Measurements from ENCODE around the gene PRPF38B.
"Not testable (repeated sequence)": the region's sequence is repeated elsewhere in the genome, so short reads cannot be mapped to it uniquely, and the experiment has no call there.

PRPF38B gene, protein sequence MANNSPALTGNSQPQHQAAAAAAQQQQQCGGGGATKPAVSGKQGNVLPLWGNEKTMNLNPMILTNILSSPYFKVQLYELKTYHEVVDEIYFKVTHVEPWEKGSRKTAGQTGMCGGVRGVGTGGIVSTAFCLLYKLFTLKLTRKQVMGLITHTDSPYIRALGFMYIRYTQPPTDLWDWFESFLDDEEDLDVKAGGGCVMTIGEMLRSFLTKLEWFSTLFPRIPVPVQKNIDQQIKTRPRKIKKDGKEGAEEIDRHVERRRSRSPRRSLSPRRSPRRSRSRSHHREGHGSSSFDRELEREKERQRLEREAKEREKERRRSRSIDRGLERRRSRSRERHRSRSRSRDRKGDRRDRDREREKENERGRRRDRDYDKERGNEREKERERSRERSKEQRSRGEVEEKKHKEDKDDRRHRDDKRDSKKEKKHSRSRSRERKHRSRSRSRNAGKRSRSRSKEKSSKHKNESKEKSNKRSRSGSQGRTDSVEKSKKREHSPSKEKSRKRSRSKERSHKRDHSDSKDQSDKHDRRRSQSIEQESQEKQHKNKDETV

GRCh38 chr1:108691942-108692723 lies at the start of gene PRPF38B:
PRPF38B (plus strand) TSS chr1:108692310; CDS start chr1:108692592, 282 bp downstream.
- DNase-seq (ENCODE audit: low read depth): peak; percentile 57

GRCh38 chr1:108643492-108644335 lies 48.4 kb upstream of the PRPF38B start:
- DNase-seq (ENCODE audit: low read depth): no peak

- DNase-seq (ENCODE audit: low read depth): no peak
Observed at GRCh38 chr1:108644984-108645383, 47.1 kb upstream of the PRPF38B start.

DNA sequence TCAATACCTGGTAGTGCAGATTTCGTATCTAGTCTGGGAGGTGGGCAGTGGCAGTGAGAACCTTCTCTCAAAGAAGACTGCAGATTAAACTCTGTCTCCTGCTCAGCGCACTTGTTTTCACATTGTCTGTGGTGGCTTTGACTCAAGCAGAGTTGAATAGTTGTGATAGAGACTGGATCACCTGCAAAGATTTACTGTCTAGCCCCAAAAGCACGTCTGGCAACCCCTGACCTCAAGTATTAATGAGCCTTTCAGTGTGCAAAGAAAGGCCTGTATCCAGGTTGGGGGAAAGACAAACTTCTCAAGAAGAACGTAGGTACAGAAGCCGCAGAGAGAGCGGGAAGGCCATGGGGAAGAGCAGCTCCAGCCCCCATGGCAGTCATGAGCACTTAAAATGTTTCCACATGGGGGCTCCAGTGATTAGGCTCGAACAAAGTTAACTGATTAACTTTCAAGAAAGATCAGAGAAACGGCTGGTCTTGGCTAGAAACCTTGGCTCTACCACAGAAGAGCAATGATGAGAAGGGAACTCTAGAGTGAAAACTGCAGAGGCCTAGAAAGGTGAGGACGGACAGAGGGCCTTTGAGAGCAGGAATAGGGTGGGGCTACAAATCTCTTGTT lies 46.4 kb upstream of the PRPF38B start:
- no peak for DNase-seq (ENCODE audit: low read depth)

GRCh38 chr1:108646265-108646647 lies 45.9 kb upstream of the PRPF38B start:
- DNase-seq (ENCODE audit: low read depth): no peak

GRCh38 chr1:108646648-108647269 lies 45.4 kb upstream of the PRPF38B start:
- DNase-seq (ENCODE audit: low read depth): peak; percentile 46

DNA sequence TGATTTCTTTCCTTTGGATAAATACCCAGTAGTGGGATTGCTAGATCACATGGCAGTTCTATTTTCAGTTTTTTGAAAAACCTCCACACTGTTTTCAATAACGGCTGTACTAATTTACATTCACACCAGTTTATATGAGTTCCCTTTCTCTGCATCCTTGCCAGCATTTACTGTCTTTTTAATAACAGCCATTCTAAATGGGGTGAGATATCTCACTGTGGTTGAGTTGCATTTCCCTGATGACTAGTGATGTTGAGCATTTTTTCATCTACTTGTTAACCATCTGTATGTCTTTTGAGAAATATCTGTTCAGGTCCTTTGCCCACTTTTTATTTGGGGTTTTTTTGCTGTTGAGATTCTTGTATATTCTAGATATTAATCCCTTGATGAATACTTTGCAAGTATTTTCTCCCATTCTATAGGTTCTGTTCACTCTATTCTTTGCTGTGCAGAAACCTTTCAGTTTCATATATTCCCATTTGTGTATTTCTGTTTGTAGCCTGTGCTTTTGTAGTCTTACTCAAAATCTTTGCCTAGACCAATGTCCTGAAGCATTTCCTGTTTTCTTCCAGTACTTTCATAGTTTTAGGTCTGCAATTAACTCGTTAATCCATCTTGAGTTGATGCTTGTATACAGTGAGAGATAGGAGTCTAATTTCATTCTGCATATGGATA lies 38.5 kb upstream of the PRPF38B start:
- DNase-seq (ENCODE audit: low read depth): no peak

DNA sequence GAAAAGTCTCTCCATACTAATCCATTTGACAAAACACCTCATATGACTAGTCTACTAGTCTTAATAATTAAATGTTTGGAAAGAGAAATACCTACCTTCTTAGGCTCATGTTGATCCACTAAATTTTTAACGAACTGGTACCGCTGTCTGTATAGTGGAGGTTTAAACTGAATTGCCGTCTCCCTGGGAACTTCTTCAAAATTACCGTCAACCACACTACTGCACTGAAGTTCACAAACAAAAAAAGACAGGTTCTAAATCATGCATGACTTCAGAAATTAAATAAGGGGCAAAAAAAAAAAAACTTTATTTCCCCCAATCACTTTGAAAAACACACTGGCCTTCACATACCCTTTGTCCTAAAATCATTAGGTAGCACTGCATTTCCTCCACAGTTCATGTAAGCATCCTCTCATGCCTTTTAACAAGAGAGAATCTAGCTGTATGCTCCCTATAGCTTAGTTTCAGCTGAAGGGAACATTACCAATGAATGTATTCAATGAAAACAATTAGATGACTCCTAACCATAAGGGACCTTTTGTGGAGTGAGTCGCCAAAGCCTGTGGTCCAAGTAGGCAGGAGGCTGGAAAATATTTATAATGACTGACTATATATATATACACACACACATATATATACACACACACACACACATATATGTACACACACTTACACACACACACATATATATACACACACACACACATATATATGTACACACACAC lies 34.6 kb upstream of the PRPF38B start:
- no peak for DNase-seq (ENCODE audit: low read depth)

DNA sequence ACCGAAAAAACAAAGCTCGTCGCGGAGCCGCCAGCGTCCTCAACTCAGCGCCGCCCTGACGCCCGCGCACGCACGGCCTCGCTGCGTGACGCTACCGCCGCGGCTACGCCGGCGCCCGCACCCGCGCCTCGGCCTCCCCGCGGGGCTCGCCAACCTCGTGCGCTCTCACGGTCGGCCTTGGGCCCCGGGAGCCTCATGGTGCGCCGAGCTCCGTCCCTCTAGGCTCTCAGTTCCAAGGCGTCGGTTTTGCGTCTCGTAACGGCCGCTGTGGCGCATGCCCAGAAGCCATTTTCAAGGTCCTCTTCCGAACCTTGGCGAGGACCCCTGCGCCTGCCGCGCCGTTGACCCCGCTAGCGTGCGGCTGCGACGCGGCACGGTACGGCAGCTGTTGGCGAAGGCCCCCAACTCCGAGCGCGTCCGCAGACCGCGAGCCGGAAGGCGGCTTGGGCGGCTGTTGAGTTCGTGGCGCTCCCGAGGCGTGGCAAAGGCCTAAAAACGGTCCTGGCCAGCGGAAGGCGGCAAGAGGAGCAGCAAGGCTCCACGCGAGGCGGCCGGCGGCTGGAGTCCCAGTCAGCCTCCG lies 31.0 kb upstream of the PRPF38B start, which contains the start of gene HENMT1:
HENMT1 (minus strand) TSS at position 64 of the 580 bp plus-strand sequence. CDS start 1,209 bp downstream, outside the sequence.
- no peak for DNase-seq (ENCODE audit: low read depth)

GRCh38 chr1:108663074-108663473 lies 29.0 kb upstream of the PRPF38B start:
- no peak for DNase-seq (ENCODE audit: low read depth)

DNA sequence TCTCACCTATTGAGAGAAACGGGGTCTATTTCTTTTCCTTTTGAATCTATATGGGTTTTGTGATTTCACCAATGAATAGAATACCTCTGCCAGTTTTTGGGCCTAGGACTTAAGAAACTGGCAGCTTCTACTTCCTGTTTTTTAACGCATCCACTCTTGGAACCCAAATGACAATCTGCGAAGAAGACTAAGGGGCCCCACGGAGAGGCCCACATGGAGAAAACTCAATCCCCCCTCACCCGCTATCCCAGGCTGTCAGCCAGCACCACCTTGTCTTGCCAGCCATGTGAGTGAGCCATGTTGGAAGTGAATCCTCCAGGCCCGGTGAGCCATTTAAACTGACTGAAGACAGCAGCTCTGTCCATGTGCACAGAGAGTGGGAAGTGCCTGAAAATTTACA lies 27.6 kb upstream of the PRPF38B start:
- no peak for DNase-seq (ENCODE audit: low read depth)

DNA sequence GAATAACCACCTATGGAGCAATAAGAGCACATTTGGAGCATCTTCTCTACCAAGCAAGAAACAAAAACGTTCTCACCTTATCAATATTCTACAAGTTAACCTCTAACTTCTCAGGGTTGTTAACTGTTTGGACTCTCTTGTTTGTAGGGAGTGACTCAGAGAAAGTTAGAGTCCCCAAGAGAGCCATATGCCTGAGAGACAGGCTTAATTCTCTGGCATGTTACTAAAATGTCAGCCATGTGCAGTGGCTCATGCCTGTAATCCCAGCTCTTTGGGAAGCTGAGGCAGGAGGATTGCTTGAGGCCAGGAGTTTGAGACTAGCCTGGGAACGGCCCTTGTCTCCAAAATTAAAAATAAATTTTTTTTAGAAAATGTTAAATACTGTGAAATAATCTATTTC lies 27.0 kb upstream of the PRPF38B start:
- no peak for DNase-seq (ENCODE audit: low read depth)

DNA sequence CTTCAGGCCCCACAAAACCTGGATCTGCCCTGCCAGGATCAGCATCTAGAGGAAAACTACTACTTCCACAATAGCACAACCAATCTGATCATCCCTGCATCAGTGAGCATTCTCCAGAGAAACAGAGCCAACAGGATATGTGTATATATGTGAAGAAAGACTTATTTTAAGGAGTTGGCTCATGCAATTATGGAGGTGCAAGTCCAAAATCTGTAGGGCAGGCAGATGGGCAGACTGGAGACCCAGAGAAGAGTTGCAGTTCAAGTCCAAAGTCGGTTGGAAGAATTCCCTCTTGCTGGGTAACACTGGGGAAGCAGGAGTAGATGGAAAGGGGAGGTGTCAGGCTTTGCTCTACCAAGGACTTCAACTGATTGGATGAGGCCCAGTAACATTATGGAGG lies 26.3 kb upstream of the PRPF38B start:
- DNase-seq (ENCODE audit: low read depth): no peak

- DNase-seq (ENCODE audit: low read depth): not testable (repeated sequence)
Observed at GRCh38 chr1:108667422-108667821, 24.7 kb upstream of the PRPF38B start.

GRCh38 chr1:108668777-108669176 lies 23.3 kb upstream of the PRPF38B start:
- DNase-seq (ENCODE audit: low read depth): no peak

DNA sequence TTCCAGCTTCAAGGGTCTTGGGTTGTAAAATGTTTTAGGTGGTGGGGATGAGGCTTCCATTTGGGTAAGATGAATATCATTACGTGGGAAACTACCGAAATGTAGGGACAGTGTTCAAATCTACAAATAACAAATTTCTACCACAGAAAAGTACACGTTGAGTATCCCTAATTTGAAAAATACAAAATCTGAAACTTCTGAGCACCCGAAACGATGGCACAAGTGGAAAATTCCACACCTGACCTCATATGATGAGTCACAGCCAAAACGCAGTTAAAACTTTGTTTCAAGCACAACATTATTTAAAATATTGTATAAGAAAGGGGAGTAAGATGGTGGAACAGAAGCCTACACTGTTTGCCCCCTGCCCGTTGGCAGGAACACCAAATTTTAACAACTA lies 22.4 kb upstream of the PRPF38B start:
- no peak for DNase-seq (ENCODE audit: low read depth)

GRCh38 chr1:108670131-108670773 lies 21.9 kb upstream of the PRPF38B start:
- no peak for DNase-seq (ENCODE audit: low read depth)

DNA sequence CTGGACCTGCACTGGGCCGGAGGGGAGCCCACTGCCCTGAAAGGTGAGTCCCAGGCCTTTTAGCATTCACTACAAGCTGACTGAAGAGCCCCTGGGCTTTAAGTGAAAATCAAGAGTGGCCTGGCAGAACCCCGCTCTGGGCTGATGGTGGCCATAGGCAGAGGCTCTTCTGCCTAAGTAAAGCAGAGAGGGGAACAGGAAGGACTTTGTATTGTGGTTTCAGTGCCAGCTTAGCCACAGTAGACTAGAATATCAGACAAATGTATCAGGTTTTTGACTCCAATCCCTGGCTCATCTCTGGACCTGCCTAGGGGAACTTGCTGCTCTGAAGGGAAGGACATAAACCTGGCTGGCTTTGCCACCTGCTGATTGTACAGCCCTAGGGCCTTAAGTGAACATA lies 21.0 kb upstream of the PRPF38B start:
- no peak for DNase-seq (ENCODE audit: low read depth)

- DNase-seq (ENCODE audit: low read depth): no peak
Observed at GRCh38 chr1:108678706-108679105, 13.4 kb upstream of the PRPF38B start.
